HEK293T (cell line): Measurements from ENCODE around the gene CFAP100.

ENCODE experiments used
- CTCF ChIA-PET: fragments of 350-600 bp; formaldehyde crosslinking; extraction: SDS; loops from one replicate; lab custom pipeline; 2021; ENCODE audit warnings: antibody characterized with exemption, inconsistent platforms; lab: Yijun Ruan, JAX
- POLR2A ChIA-PET: fragments of 350-600 bp; formaldehyde crosslinking; extraction: SDS; loops from one replicate; lab custom pipeline; 2020; ENCODE audit warnings: antibody characterized with exemption, inconsistent platforms; lab: Yijun Ruan, JAX
- DNase-seq: peaks from one replicate; pipeline ENCODE4 v3.0.0; 2012; ENCODE audit warnings: mixed read lengths; ENCODE audit errors: extremely low spot score
- ARNT ChIP-seq: fragments of 450-650 bp; IDR thresholded peaks from 2 replicates; pipeline ENCODE4 v1.6.1; 2017; ENCODE audit warnings: mild to moderate bottlenecking
- BHLHE40 ChIP-seq: fragments of 450-650 bp; IDR thresholded peaks from 2 replicates; pipeline ENCODE4 v1.6.1; 2016; ENCODE audit warnings: mild to moderate bottlenecking, moderate library complexity, borderline replicate concordance
- CTBP1 ChIP-seq: fragments of 450-650 bp; IDR thresholded peaks from 2 replicates; pipeline ENCODE4 v1.6.1; 2016; ENCODE audit warnings: borderline replicate concordance
- ELF4 ChIP-seq: fragments of 450-650 bp; IDR thresholded peaks from 2 replicates; pipeline ENCODE4 v1.6.1; 2017; ENCODE audit warnings: antibody characterized with exemption
- FOXA1 ChIP-seq: fragments of 450-650 bp; IDR thresholded peaks from 2 replicates; pipeline ENCODE4 v1.6.1; 2016; ENCODE audit warnings: mild to moderate bottlenecking
- FOXK2 ChIP-seq: fragments of 450-650 bp; IDR thresholded peaks from 2 replicates; pipeline ENCODE4 v1.6.1; 2016; ENCODE audit warnings: mild to moderate bottlenecking
- FOXM1 ChIP-seq: fragments of 450-650 bp; IDR thresholded peaks from 2 replicates; pipeline ENCODE4 v1.6.1; 2017; ENCODE audit warnings: mild to moderate bottlenecking, borderline replicate concordance
- HDGF ChIP-seq: fragments of 450-650 bp; IDR thresholded peaks from 2 replicates; pipeline ENCODE4 v1.6.1; 2017; ENCODE audit warnings: antibody characterized with exemption, borderline replicate concordance
- L3MBTL2 ChIP-seq: fragments of 450-650 bp; conservative IDR thresholded peaks from 2 replicates; pipeline ENCODE4 v1.6.1; 2016; ENCODE audit warnings: mild to moderate bottlenecking
- LEF1 ChIP-seq: fragments of 450-650 bp; IDR thresholded peaks from 2 replicates; pipeline ENCODE4 v1.6.1; 2017; ENCODE audit warnings: mild to moderate bottlenecking, borderline replicate concordance
- NFRKB ChIP-seq: fragments of 450-650 bp; IDR thresholded peaks from 2 replicates; pipeline ENCODE4 v1.6.1; 2016; ENCODE audit warnings: mild to moderate bottlenecking, moderate library complexity
- SP1 ChIP-seq: fragments of 450-650 bp; IDR thresholded peaks from 2 replicates; pipeline ENCODE4 v1.6.1; 2017
- SUZ12 ChIP-seq: fragments of 450-650 bp; IDR thresholded peaks from 2 replicates; pipeline ENCODE4 v1.6.1; 2016; ENCODE audit warnings: mild to moderate bottlenecking
- TARDBP ChIP-seq: fragments of 450-650 bp; IDR thresholded peaks from 2 replicates; pipeline ENCODE4 v1.6.1; 2016
- ZNF384 ChIP-seq: fragments of 450-650 bp; IDR thresholded peaks from 2 replicates; pipeline ENCODE4 v1.6.1; 2016
- TF ChIP-seq, protein P1 (sequence below): fragments of 450-650 bp; IDR thresholded peaks from 2 replicates; pipeline ENCODE4 v1.6.1; 2016

CFAP100 gene

DNA sequence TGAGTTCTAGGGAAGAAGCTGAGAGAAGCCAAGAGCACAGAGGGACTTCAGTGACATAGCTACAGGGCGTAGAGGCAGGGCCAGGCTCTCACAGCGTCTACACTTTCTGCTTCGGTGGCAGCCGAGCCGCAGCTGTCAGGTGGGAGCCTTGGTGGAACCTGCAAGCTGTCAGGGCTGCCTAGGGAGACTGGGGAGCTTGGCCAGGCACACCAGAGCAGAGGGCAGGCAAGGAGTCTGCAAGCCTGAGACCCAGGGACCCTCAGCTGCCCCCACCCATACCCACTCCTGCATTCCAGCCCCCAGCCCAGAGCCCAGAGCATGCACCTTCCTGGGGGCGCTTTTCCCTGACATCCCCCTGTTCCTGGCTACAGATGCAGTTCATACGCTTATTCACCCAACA is 24.1 kb upstream of the CFAP100 start:
- TF ChIP-seq SUZ12 (no peak), ELF4 (no peak), FOXK2 (no peak), HDGF (no peak), LEF1 (no peak), L3MBTL2 (no peak), TARDBP (no peak), CTBP1 (no peak), FOXA1 (no peak), BHLHE40 (no peak), SP1 (no peak), ARNT (no peak), NFRKB (no peak), ZNF384 (no peak), FOXM1 (no peak)
- TF ChIP-seq, protein P1, sequence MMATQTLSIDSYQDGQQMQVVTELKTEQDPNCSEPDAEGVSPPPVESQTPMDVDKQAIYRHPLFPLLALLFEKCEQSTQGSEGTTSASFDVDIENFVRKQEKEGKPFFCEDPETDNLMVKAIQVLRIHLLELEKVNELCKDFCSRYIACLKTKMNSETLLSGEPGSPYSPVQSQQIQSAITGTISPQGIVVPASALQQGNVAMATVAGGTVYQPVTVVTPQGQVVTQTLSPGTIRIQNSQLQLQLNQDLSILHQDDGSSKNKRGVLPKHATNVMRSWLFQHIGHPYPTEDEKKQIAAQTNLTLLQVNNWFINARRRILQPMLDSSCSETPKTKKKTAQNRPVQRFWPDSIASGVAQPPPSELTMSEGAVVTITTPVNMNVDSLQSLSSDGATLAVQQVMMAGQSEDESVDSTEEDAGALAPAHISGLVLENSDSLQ, result no peak
- CTCF ChIA-PET, result no interaction called here
- DNase-seq, result no peak
- POLR2A ChIA-PET, result no interaction called here

DNA sequence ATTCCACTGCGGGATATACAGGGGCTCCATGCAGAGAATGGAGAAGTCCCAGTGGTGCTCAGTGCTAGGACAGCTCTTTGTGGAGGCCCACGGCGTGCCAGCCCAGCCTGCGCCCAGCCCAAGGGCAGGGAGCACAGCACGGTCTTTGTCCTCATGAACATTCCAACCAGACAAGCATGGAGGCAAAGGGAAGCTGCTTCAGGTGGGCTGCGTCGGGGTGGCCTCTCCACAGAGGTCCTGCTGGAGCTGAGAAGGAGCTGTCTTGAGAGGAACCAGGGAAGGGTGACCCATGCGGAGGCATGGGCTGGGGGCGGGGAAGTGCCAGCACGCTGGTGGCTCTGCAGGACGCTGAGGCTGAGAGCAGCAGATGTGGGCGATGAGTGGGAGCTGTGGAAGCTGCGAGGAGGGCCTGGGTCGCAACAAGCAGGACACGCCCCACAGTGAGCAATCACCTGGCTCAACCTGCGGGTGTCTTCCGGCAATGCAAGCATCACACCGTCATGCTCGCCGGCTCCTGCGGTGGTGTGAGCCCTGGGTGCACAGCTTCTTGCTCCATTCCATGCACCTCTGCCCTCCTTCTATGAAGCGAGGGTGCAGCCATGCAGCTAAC is 23.5 kb upstream of the CFAP100 start:
- TF ChIP-seq BHLHE40 (no peak), SUZ12 (no peak), TARDBP (no peak), LEF1 (no peak), FOXK2 (no peak), HDGF (no peak), ZNF384 (no peak), L3MBTL2 (no peak), FOXM1 (no peak), NFRKB (no peak), CTBP1 (no peak), SP1 (no peak), ELF4 (no peak), FOXA1 (no peak), ARNT (no peak)
- TF ChIP-seq, protein P1, result no peak
- DNase-seq, result no peak
- ChIA-PET POLR2A (no interaction called here), CTCF (no interaction called here)

DNA sequence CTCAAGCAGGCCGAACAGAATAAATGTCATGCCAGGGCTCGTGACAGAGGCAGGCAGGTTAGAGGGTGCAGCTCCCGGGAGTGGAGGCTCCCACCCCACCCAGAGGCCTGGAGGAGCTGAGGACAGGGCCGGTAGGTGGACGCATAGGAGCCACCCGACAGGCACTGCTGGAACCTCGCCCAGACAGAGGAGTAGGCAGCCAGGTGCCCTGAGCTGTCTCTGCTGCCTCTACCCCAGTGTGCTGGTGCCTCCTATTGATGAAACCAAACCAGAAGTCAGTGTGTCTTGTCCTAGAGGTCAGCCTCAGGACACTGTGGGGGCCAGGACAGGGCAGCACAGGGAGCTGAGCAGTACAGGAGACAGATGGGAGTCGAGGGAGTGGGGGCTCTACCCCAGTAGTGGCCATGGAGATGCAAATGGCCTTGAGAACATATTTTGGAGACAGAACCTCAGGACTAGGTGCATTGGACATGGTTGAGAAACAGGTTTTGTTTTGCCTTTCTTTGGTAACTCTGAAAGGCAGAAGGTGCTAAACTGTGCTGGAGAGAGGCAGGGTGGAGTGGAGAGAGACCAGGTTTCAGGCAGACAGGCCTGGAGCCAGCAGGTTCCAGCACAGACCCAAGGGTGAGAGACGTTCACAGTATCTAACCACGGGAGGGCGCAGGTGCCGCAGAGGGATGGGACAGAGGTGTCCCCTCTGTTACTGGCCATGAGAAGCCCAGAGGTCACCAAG is 22.1 kb upstream of the CFAP100 start:
- CTCF ChIA-PET, result no interaction called here
- no peak for DNase-seq
- TF ChIP-seq SUZ12, result no peak
- no peak for TF ChIP-seq LEF1
- TF ChIP-seq TARDBP, result no peak
- no peak for TF ChIP-seq L3MBTL2
- no peak for TF ChIP-seq ARNT
- TF ChIP-seq SP1, result no peak
- no peak for TF ChIP-seq FOXK2
- TF ChIP-seq FOXM1, result no peak
- no peak for TF ChIP-seq NFRKB
- TF ChIP-seq FOXA1, result no peak
- TF ChIP-seq, protein P1, result no peak
- no peak for TF ChIP-seq ZNF384
- TF ChIP-seq CTBP1, result no peak
- no peak for TF ChIP-seq ELF4
- POLR2A ChIA-PET, result no interaction called here

DNA sequence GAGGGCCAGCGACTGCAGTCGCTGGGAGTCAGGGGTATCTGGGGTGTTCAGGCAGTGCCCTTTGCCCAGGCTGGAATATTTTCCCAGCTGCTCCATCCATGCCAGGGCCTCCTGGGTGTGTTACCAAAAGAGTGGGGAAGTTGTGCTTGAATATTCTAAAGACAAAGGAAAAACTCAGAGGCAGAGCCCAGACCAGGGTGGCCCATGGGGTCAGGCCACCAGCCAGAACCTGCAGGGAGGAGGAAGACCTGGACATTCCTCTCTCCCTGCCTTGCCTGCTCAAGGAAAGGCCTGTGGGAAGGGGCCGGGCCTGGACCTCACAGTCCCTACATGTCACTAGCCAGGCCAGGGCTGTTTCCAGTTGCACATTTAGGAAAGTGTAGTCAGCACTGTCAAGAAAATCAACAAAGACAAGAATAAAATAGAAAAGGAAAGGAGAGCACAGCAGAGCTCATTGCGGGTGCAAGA is 21.5 kb upstream of the CFAP100 start:
- CTCF ChIA-PET, result no interaction called here
- no peak for DNase-seq
- POLR2A ChIA-PET, result no interaction called here
- TF ChIP-seq FOXM1 (no peak), ELF4 (no peak), ARNT (no peak), HDGF (no peak), SP1 (no peak), FOXA1 (no peak), TARDBP (no peak), ZNF384 (no peak), L3MBTL2 (no peak), CTBP1 (no peak), FOXK2 (no peak), LEF1 (no peak), SUZ12 (no peak), NFRKB (no peak)
- TF ChIP-seq, protein P1, result no peak
